HepG2 (cell line): ENCODE measurements around the gene FBXL7. TPM values are rescaled to one million over a fixed set of nuclear protein-coding genes. Genes with fewer than 3 reads are reported as not detected.

Experiments used
- ATAC-seq: fragments of 200-7000 bp; cut with Tn5 transposase; 3 replicates; pipeline ENCODE4 v1.9.1; 2020; ENCODE audit warnings: mild to moderate bottlenecking, moderate library complexity
- BruUV-seq: library from RNA; stranded (reverse); fragments of 400-500 nt; replicated peaks from 2 replicates; lab custom pipeline; 2021; lab: Mats Ljungman, UMichigan
- CTCF ChIA-PET: fragments of 300-600 bp; formaldehyde crosslinking; extraction: SDS; loops from one replicate; lab custom pipeline; 2021; ENCODE audit warnings: low total read pairs, inconsistent platforms, low intra/inter-chr PET ratio; lab: Yijun Ruan, JAX
- POLR2A ChIA-PET: fragments of 350-600 bp; sonication (Branson Sonifier 250); formaldehyde crosslinking; loops from one replicate; lab custom pipeline; 2020; ENCODE audit warnings: antibody characterized with exemption, inconsistent platforms; lab: Yijun Ruan, JAX
- DNase-seq: peaks from one replicate; pipeline ENCODE4 v3.0.0-alpha.2; 2015; ENCODE audit warnings: low spot score
- FAIRE-seq: peaks from 3 replicates; lab custom pipeline; 2011; peaks lifted over from hg19 to GRCh38; lab: Jason Lieb, UNC
- H2AFZ ChIP-seq: one replicate; pipeline ENCODE4 v1.6.1; 2011; ENCODE audit warnings: low read length, inconsistent platforms
- H3K27ac ChIP-seq: fragments of 300-600 bp; 3 replicates; pipeline ENCODE4 v1.8.0; 2011; ENCODE audit warnings: mixed run types, mild to moderate bottlenecking, mixed read lengths, low read length, inconsistent platforms; ENCODE audit not compliant: insufficient read depth; ENCODE audit errors: extremely low read length
- H3K27me3 ChIP-seq, 2 experiments: fragments of 200-600 bp in 1 of 2; 2 replicates in 1 of 2; 3 replicates in 1 of 2; pipeline versions ENCODE4 v1.6.0 to v1.8.0; 2011; ENCODE audit warnings: low read length in 2 of 2, mild to moderate bottlenecking in 2 of 2, moderate library complexity in 2 of 2, inconsistent platforms in 1 of 2; ENCODE audit not compliant: insufficient read depth in 2 of 2, control insufficient read depth in 1 of 2
- H3K36me3 ChIP-seq, 2 experiments: fragments of 200-600 bp in 1 of 2; replicated peaks in 1 of 2; 2 replicates in 1 of 2; 3 replicates in 1 of 2; pipeline versions ENCODE4 v1.5.1 to v1.8.0; 2011; ENCODE audit warnings: low read length in 2 of 2, inconsistent platforms in 1 of 2; ENCODE audit not compliant: insufficient read depth in 2 of 2, control insufficient read depth in 1 of 2
- H3K4me1 ChIP-seq: 2 replicates; pipeline ENCODE4 v1.5.1; 2012; ENCODE audit warnings: low read length, inconsistent platforms; ENCODE audit not compliant: insufficient read depth
- H3K4me2 ChIP-seq: 2 replicates; pipeline ENCODE4 v1.6.0; 2011; ENCODE audit warnings: low read depth, low read length, inconsistent platforms
- H3K4me3 ChIP-seq, 3 experiments: fragments of 200-600 bp in 1 of 3; sonication (generic), shearing (Covaris generic) in 1 of 3; replicated peaks in 1 of 3; 2 replicates each; pipeline ENCODE4 v1.5.1; 2011 to 2016; ENCODE audit warnings: low read length in 3 of 3, inconsistent platforms in 2 of 3, low read depth in 2 of 3, mild to moderate bottlenecking in 2 of 3, control low read depth in 1 of 3, mixed read lengths in 1 of 3; ENCODE audit not compliant: insufficient read depth in 1 of 3
- H3K79me2 ChIP-seq: one replicate; pipeline ENCODE4 v1.6.1; 2011; ENCODE audit warnings: low read length, inconsistent platforms; ENCODE audit not compliant: insufficient read depth
- H3K9ac ChIP-seq: 2 replicates; pipeline ENCODE4 v1.6.0; 2011; ENCODE audit warnings: mild to moderate bottlenecking, low read depth, low read length, inconsistent platforms; ENCODE audit not compliant: insufficient read depth
- H3K9me3 ChIP-seq: 2 replicates; pipeline ENCODE4 v1.5.1; 2012; ENCODE audit warnings: mild to moderate bottlenecking, low read length
- H4K20me1 ChIP-seq: 2 replicates; pipeline ENCODE4 v1.6.0; 2011; ENCODE audit warnings: inconsistent platforms, mild to moderate bottlenecking, low read length, moderate library complexity; ENCODE audit not compliant: insufficient read depth
- BCLAF1 ChIP-seq: fragments of 450-650 bp; IDR thresholded peaks from 2 replicates; pipeline ENCODE4 v1.6.1; 2017; ENCODE audit warnings: mild to moderate bottlenecking
- DNMT1 ChIP-seq: sonication (generic); formaldehyde crosslinking; IDR thresholded peaks from 2 replicates; pipeline ENCODE4 v1.5.1; 2020; ENCODE audit warnings: mild to moderate bottlenecking, missing genetic modification reagents
- KAT2B ChIP-seq: fragments of 150-350 bp; IDR thresholded peaks from 2 replicates; pipeline ENCODE4 v1.6.1; 2014; ENCODE audit warnings: low read depth, low read length, borderline replicate concordance
- KDM2A ChIP-seq: sonication (generic); formaldehyde crosslinking; IDR thresholded peaks from 2 replicates; pipeline ENCODE4 v1.4.0; 2020; ENCODE audit warnings: low read depth, missing genetic modification reagents, borderline replicate concordance
- KDM3A ChIP-seq: IDR thresholded peaks from 2 replicates; pipeline ENCODE4 v1.6.1; 2018; ENCODE audit warnings: low read depth, missing compliant biosample characterization
- MAZ ChIP-seq, 2 experiments: sonication (generic) in 1 of 2; formaldehyde crosslinking in 1 of 2; IDR thresholded peaks; 2 replicates each; pipeline versions ENCODE4 v1.5.0 to v1.6.1; 2012 to 2020; ENCODE audit warnings: low read depth in 2 of 2, mild to moderate bottlenecking in 2 of 2, borderline replicate concordance in 1 of 2, improper control_type of control experiment in 1 of 2, low read length in 1 of 2, missing genetic modification reagents in 1 of 2, moderate library complexity in 1 of 2
- MEF2D ChIP-seq: sonication (generic); formaldehyde crosslinking; IDR thresholded peaks from 2 replicates; pipeline ENCODE4 v1.5.1; 2020; ENCODE audit warnings: mild to moderate bottlenecking, missing genetic modification reagents
- NAIF1 ChIP-seq: sonication (generic); formaldehyde crosslinking; IDR thresholded peaks from 2 replicates; pipeline ENCODE4 v1.5.0; 2020; ENCODE audit warnings: mild to moderate bottlenecking, missing genetic modification reagents, borderline replicate concordance
- NR2F1 ChIP-seq, 2 experiments: fragments of 450-650 bp in 1 of 2; formaldehyde crosslinking in 1 of 2; IDR thresholded peaks; 2 replicates each; pipeline versions ENCODE4 v1.5.0 to v1.6.1; 2016 to 2020; ENCODE audit warnings: mild to moderate bottlenecking in 1 of 2, missing compliant biosample characterization in 1 of 2, missing genetic modification reagents in 1 of 2, moderate library complexity in 1 of 2
- PCBP2 ChIP-seq: fragments of 200-400 bp; formaldehyde crosslinking; optimal IDR thresholded peaks from 2 replicates; pipeline ENCODE3; 2018; ENCODE audit warnings: low read length, low read depth; ENCODE audit not compliant: poor library complexity, severe bottlenecking
- RFXANK ChIP-seq: IDR thresholded peaks from 2 replicates; pipeline ENCODE4 v1.6.1; 2016
- TCF7 ChIP-seq: sonication (generic); IDR thresholded peaks from 2 replicates; pipeline ENCODE4 v1.6.1; 2016; ENCODE audit warnings: antibody characterized with exemption, low read depth
- YEATS2 ChIP-seq: sonication (generic); formaldehyde crosslinking; IDR thresholded peaks from 2 replicates; pipeline ENCODE4 v1.4.0; 2020; ENCODE audit warnings: missing genetic modification reagents, borderline replicate concordance
- ZKSCAN8 ChIP-seq: IDR thresholded peaks from 2 replicates; pipeline ENCODE4 v1.6.1; 2016; ENCODE audit warnings: borderline replicate concordance, missing genetic modification reagents, missing compliant biosample characterization
- ZNF510 ChIP-seq: sonication (generic); formaldehyde crosslinking; IDR thresholded peaks from 2 replicates; pipeline ENCODE4 v1.4.0; 2020; ENCODE audit warnings: low read depth, mild to moderate bottlenecking, missing genetic modification reagents
- ZNF761 ChIP-seq: sonication (generic); formaldehyde crosslinking; conservative IDR thresholded peaks from 2 replicates; pipeline ENCODE4 v1.4.0; 2020; ENCODE audit warnings: mild to moderate bottlenecking, missing genetic modification reagents
- ZNF792 ChIP-seq: IDR thresholded peaks from 2 replicates; pipeline ENCODE4 v1.6.1; 2016
- ZSCAN21 ChIP-seq: sonication (generic); formaldehyde crosslinking; IDR thresholded peaks from 2 replicates; pipeline ENCODE4 v1.8.0; 2022; ENCODE audit warnings: mild to moderate bottlenecking, missing genetic modification reagents, moderate library complexity, borderline replicate concordance
- WGBS: methylation state at CpG from one replicate; pipeline ENCODE4 v1.1.6; 2017; ENCODE audit warnings: low lambda C conversion rate; 5-methylcytosine and 5-hydroxymethylcytosine counted together
- in situ Hi-C: cut with HindIII; loops from 2 replicates; pipeline ENCODE4 v1.10.0; 2017; ENCODE audit warnings: low pct_unique_long_range_greater_than_20kb; ENCODE audit not compliant: extremely low pct_ligation_motif_present
- intact Hi-C: fragments of 100-400 bp; cut with micrococcal nuclease; formaldehyde crosslinking; loops from one replicate; pipeline ENCODE4 v1.10.0; 2022; ENCODE audit not compliant: unreplicated experiment
- polyA plus RNA-seq, 8 experiments: library from polyadenylated mRNA; depleted of rRNA in 3 of 8; stranded (reverse) in 7 of 8; unstranded in 1 of 8; fragments of >200 nt; fragmentation: Illumina TruSeq in 4 of 8; extraction: Trizol in 4 of 8; gene quantifications; 2 replicates each; pipeline versions ENCODE4 v1.2.1 to v1.2.3, GENCODE V29; 2011 to 2016; ENCODE audit warnings: low read depth in 4 of 8, missing spikeins in 1 of 8, mixed read lengths in 1 of 8; ENCODE audit not compliant: insufficient read depth in 1 of 8
- total RNA-seq, 5 experiments: library from RNA; depleted of rRNA; stranded (reverse); fragments of >200 nt; fragmentation: Illumina TruSeq; extraction: Trizol; gene quantifications; 2 replicates each; pipeline ENCODE4 v1.2.3, GENCODE V29; 2016; ENCODE audit warnings: low read depth in 1 of 5
- TF ChIP-seq, protein P1 (sequence below): sonication (generic); formaldehyde crosslinking; IDR thresholded peaks from 2 replicates; pipeline ENCODE4 v1.4.0; 2020; ENCODE audit warnings: missing genetic modification reagents
- TF ChIP-seq, protein P2 (sequence below): sonication (generic); formaldehyde crosslinking; IDR thresholded peaks from 2 replicates; pipeline ENCODE4 v1.8.1; 2023; ENCODE audit warnings: mild to moderate bottlenecking, inconsistent platforms, moderate library complexity, missing genetic modification reagents, borderline replicate concordance

Gene FBXL7
- total and polyA plus RNA-seq, 2 of the 13 experiments (the other 11 are each of a cell fraction or from before 2014, with no cell fraction given), result 0.07 TPM; not detected in 1

- TF ChIP-seq ZNF510 (CRISPR knock-in tag) (no peak), KDM3A (CRISPR knock-in tag) (no peak), ZSCAN21 (CRISPR knock-in tag) (no peak), RFXANK (no peak), MEF2D (CRISPR knock-in tag) (no peak), ZKSCAN8 (CRISPR knock-in tag) (no peak)
These were observed 211.9 kb downstream of the FBXL7 start (continued) for GRCh38 chr5:15711892-15712291.

DNA sequence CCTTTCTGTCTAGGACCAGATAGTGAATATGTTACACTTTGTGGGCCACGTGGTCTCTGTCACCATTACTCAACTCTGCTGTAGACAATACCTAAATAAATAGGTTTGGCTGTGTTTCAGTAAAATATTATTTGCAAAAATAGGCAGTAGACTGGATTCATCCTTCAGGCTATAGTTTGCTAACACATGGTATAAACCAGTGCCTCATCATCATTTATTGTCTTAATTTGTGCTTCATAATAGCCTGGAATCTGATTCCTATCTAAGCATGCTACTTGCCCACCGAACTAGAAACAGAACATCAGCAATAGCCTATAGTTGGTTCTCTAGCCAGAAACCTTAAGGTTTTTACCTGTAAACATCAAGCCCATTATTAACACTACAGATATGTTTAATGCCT, 215.6 kb downstream of the FBXL7 start:
- WGBS, result 8% methylated on average over 2 of the region's 2 CpGs
- in situ Hi-C loops, result no loop called here
- Histone ChIP-seq H2AFZ (no peak overlapping the region), H3K79me2 (no peaks in the 10 kb centered on the region), H3K4me1 (no peaks in the 10 kb centered on the region), H3K27me3 (no peaks in the 10 kb centered on the region), H3K4me2 (no peak overlapping the region), H3K9ac (no peak overlapping the region), H3K36me3 (no peaks in the 10 kb centered on the region), H4K20me1 (no peaks in the 10 kb centered on the region), H3K27ac (no peak overlapping the region), H3K9me3 (0 out of 2 replicates have a peak, but pooled peaks cover 6% of the 10 kb centered on the region), H3K4me3 (no peak overlapping the region)
- POLR2A ChIA-PET, result no interaction called here
- FAIRE-seq, result no peak
- no TSS peak for BruUV-seq
- no peak for ATAC-seq
- intact Hi-C loops, result no loop called here
- CTCF ChIA-PET, result no interaction called here
- DNase-seq, result no peak
- TF ChIP-seq KAT2B (no peak), KDM2A (CRISPR knock-in tag) (no peak), NAIF1 (CRISPR knock-in tag) (no peak), MAZ (IDR thresholded peaks at IDR 0.05; ENCODE audit: borderline replicate concordance, low read depth, low read length) (no peak), MAZ (CRISPR knock-in tag; IDR thresholded peaks at IDR 0.05; ENCODE audit: low read depth) (no peak), YEATS2 (CRISPR knock-in tag) (no peak), TCF7 (no peak), DNMT1 (CRISPR knock-in tag) (no peak), PCBP2 (no peak), ZNF761 (CRISPR knock-in tag) (no peak), ZNF792 (CRISPR knock-in tag) (no peak), BCLAF1 (no peak), NR2F1 (CRISPR knock-in tag; IDR thresholded peaks at IDR 0.05) (no peak)
- TF ChIP-seq, protein P1, sequence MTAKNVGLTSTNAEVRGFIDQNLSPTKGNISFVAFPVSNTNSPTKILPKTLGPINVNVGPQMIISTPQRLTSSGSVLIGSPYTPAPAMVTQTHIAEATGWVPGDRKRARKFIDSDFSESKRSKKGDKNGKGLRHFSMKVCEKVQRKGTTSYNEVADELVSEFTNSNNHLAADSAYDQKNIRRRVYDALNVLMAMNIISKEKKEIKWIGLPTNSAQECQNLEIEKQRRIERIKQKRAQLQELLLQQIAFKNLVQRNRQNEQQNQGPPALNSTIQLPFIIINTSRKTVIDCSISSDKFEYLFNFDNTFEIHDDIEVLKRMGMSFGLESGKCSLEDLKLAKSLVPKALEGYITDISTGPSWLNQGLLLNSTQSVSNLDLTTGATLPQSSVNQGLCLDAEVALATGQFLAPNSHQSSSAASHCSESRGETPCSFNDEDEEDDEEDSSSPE (CRISPR knock-in tag), result no peak
- TF ChIP-seq, protein P2, sequence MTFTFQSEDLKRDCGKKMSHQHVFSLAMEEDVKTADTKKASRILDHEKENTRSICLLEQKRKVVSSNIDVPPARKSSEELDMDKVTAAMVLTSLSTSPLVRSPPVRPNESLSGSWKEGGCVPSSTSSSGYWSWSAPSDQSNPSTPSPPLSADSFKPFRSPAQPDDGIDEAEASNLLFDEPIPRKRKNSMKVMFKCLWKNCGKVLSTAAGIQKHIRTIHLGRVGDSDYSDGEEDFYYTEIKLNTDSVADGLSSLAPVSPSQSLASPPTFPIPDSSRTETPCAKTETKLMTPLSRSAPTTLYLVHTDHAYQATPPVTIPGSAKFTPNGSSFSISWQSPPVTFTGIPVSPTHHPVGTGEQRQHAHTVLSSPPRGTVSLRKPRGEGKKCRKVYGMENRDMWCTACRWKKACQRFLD, result no peak
